Measurements from ENCODE around the gene PRDM5.

GRCh38 chr4:120815361-120815760, 107.2 kb downstream of the PRDM5 start:
- TF ChIP-seq CTCF (optimal IDR thresholded peaks at IDR 0.05 in 1 of 3, IDR thresholded peaks at IDR 0.05 in 1 of 3, conservative IDR thresholded peaks at IDR 0.05 in 1 of 3; ENCODE audit: extremely low read depth in 1 of 3, insufficient read depth in 2 of 3, low read length in 3 of 3) (no peak), EZH2 (IDR thresholded peaks at IDR 0.05; ENCODE audit: low read length) (no peak)

Measured in keratinocyte (primary cell).